HCT116 (cell line): Measurements from ENCODE around the gene ECE1. TPM values are rescaled to one million over a fixed set of nuclear protein-coding genes. Genes with fewer than 3 reads are reported as not detected.

Experiments used
- ATAC-seq: fragments of 200-7000 bp; cut with Tn5 transposase; 2 replicates; pipeline ENCODE4 v1.9.1; 2020; ENCODE audit warnings: mild to moderate bottlenecking, moderate library complexity
- BruUV-seq: library from RNA; stranded (reverse); fragments of 400-500 nt; replicated peaks from 2 replicates; lab custom pipeline; 2021; lab: Mats Ljungman, UMichigan
- CTCF ChIA-PET: fragments of 300-600 bp; sonication (Branson Sonifier 250); formaldehyde crosslinking; loops from one replicate; lab custom pipeline; 2021; ENCODE audit warnings: antibody characterized with exemption; lab: Charles Lee
- POLR2A ChIA-PET: fragments of 300-600, 350-600 bp; sonication (Branson Sonifier 250); formaldehyde crosslinking; loops from one replicate; lab custom pipeline; 2021; ENCODE audit warnings: antibody characterized with exemption; lab: Charles Lee
- RAD21 ChIA-PET, 2 experiments: fragments of 300-600 bp; sonication (Branson Sonifier 250); formaldehyde crosslinking; loops; one replicate each; lab custom pipeline; 2023; ENCODE audit warnings: low total read pairs in 2 of 2; ENCODE audit not compliant: uncharacterized antibody in 2 of 2, unreplicated experiment in 2 of 2, low non-redundant PET in 1 of 2; lab: Charles Lee
- DNase-seq: peaks from one replicate; pipeline ENCODE4 v3.0.0-alpha.2; 2010; ENCODE audit warnings: low read depth, low spot score
- H2AFZ ChIP-seq: fragments of 200-600 bp; shearing (Covaris generic), sonication (generic); 2 replicates; pipeline ENCODE4 v1.6.1; 2017; ENCODE audit warnings: low read depth, mixed run types, mixed read lengths, antibody characterized with exemption, low read length; ENCODE audit not compliant: poor library complexity, severe bottlenecking
- H3K27ac ChIP-seq: 2 replicates; pipeline ENCODE4 v1.5.1; 2012; ENCODE audit warnings: low read depth, low read length
- H3K27me3 ChIP-seq: fragments of 200-600 bp; sonication (generic); 2 replicates; pipeline ENCODE4 v1.6.1; 2016; ENCODE audit warnings: mixed run types, low read length, mixed read lengths; ENCODE audit not compliant: insufficient read depth
- H3K36me3 ChIP-seq, 2 experiments: fragments of 200-500 bp in 1 of 2; fragments of 200-600 bp in 1 of 2; sonication (Bioruptor generic) in 1 of 2; sonication (generic) in 1 of 2; 2 replicates each; pipeline versions ENCODE4 v1.5.1 to v1.6.1; 2014 to 2016; ENCODE audit warnings: low read length in 2 of 2, inconsistent platforms in 1 of 2, mixed read lengths in 1 of 2, mixed run types in 1 of 2; ENCODE audit not compliant: insufficient read depth in 2 of 2, control insufficient read depth in 1 of 2
- H3K4me1 ChIP-seq, 2 experiments: fragments of 200-600 bp in 1 of 2; sonication (generic) in 1 of 2; 2 replicates each; pipeline versions ENCODE4 v1.5.1 to v1.6.1; 2012 to 2017; ENCODE audit warnings: low read length in 2 of 2, inconsistent platforms in 1 of 2, mild to moderate bottlenecking in 1 of 2, mixed read lengths in 1 of 2, mixed run types in 1 of 2, moderate library complexity in 1 of 2; ENCODE audit not compliant: insufficient read depth in 2 of 2, control insufficient read depth in 1 of 2
- H3K4me2 ChIP-seq: fragments of 200-600 bp; sonication (generic); 2 replicates; pipeline ENCODE4 v1.6.1; 2017; ENCODE audit warnings: mixed run types, low read length, mixed read lengths
- H3K4me3 ChIP-seq, 2 experiments: fragments of 200-600 bp in 1 of 2; sonication (generic) in 1 of 2; replicated peaks in 1 of 2; 2 replicates each; pipeline ENCODE4 v1.5.1; 2011 to 2016; ENCODE audit warnings: low read length in 2 of 2, control low read depth in 1 of 2, low read depth in 1 of 2, mild to moderate bottlenecking in 1 of 2, mixed read lengths in 1 of 2, mixed run types in 1 of 2
- H3K79me2 ChIP-seq: fragments of 200-600 bp; sonication (generic); 2 replicates; pipeline ENCODE4 v1.6.1; 2017; ENCODE audit warnings: mild to moderate bottlenecking, mixed run types, low read length, moderate library complexity, mixed read lengths; ENCODE audit not compliant: insufficient read depth
- H3K9ac ChIP-seq: fragments of 200-600 bp; sonication (generic); 2 replicates; pipeline ENCODE4 v1.6.1; 2016; ENCODE audit warnings: low read length, mixed read lengths
- H3K9me2 ChIP-seq: fragments of 200-600 bp; sonication (generic), shearing (Covaris generic); 2 replicates; pipeline ENCODE4 v1.6.1; 2017; ENCODE audit warnings: mixed run types, mild to moderate bottlenecking, moderate library complexity; ENCODE audit not compliant: insufficient read depth
- H3K9me3 ChIP-seq, 2 experiments: fragments of 200-500 bp in 1 of 2; fragments of 200-600 bp in 1 of 2; sonication (Bioruptor generic) in 1 of 2; sonication (generic) in 1 of 2; 2 replicates each; pipeline ENCODE4 v1.6.1; 2014 to 2017; ENCODE audit warnings: low read length in 2 of 2, mixed read lengths in 2 of 2, inconsistent platforms in 1 of 2, low read depth in 1 of 2, mild to moderate bottlenecking in 1 of 2, mixed run types in 1 of 2, moderate library complexity in 1 of 2; ENCODE audit not compliant: control insufficient read depth in 1 of 2, insufficient read depth in 1 of 2
- H4K20me1 ChIP-seq: fragments of 200-600 bp; sonication (generic), shearing (Covaris generic); 2 replicates; pipeline ENCODE4 v1.6.1; 2017; ENCODE audit warnings: mixed run types, mild to moderate bottlenecking, moderate library complexity; ENCODE audit not compliant: insufficient read depth
- EZH2 ChIP-seq: fragments of 200-600 bp; sonication (generic); IDR thresholded peaks from 2 replicates; pipeline ENCODE4 v1.6.1; 2017; ENCODE audit warnings: antibody characterized with exemption, mixed run types
- FOSL1 ChIP-seq: IDR thresholded peaks from 2 replicates; pipeline ENCODE4 v1.6.1; 2012; ENCODE audit warnings: low read depth
- RAD21 ChIP-seq: IDR thresholded peaks from 2 replicates; pipeline ENCODE4 v1.6.1; 2012; ENCODE audit warnings: low read depth, mild to moderate bottlenecking
- YY1 ChIP-seq: IDR thresholded peaks from 2 replicates; pipeline ENCODE4 v1.6.1; 2011; ENCODE audit warnings: low read length, low read depth, moderate library complexity, mild to moderate bottlenecking; ENCODE audit not compliant: insufficient replicate concordance; ENCODE audit errors: extremely low read depth
- ZNF274 ChIP-seq: fragments of 200-500 bp; sonication (Bioruptor generic); IDR thresholded peaks from 2 replicates; pipeline ENCODE4 v1.6.1; 2014; ENCODE audit warnings: mild to moderate bottlenecking, low read depth, low read length, inconsistent platforms
- intact Hi-C: fragments of 100-400 bp; cut with micrococcal nuclease; formaldehyde crosslinking; loops from 2 replicates; pipeline ENCODE4 v1.10.0; 2022
- total RNA-seq: library from RNA; stranded (reverse); gene quantifications from one replicate; pipeline ENCODE4 v1.2.1, GENCODE V29; 2021; ENCODE audit not compliant: unreplicated experiment
- TF ChIP-seq, protein P1 (sequence below), 3 experiments: fragments of 200-600 bp in 1 of 3; sonication (generic) in 1 of 3; IDR thresholded peaks in 2 of 3; conservative IDR thresholded peaks in 1 of 3; 2 replicates each; pipeline ENCODE4 v1.5.1; 2012 to 2017; ENCODE audit warnings: low read depth in 2 of 3, low read length in 2 of 3, antibody characterized with exemption in 1 of 3, borderline replicate concordance in 1 of 3, control low read depth in 1 of 3, mild to moderate bottlenecking in 1 of 3, mixed read lengths in 1 of 3, mixed run types in 1 of 3, moderate library complexity in 1 of 3; ENCODE audit not compliant: insufficient read depth in 1 of 3

The ECE1 gene
- total RNA-seq, 1 experiment from 2014 or later, result 66.8 TPM

DNA sequence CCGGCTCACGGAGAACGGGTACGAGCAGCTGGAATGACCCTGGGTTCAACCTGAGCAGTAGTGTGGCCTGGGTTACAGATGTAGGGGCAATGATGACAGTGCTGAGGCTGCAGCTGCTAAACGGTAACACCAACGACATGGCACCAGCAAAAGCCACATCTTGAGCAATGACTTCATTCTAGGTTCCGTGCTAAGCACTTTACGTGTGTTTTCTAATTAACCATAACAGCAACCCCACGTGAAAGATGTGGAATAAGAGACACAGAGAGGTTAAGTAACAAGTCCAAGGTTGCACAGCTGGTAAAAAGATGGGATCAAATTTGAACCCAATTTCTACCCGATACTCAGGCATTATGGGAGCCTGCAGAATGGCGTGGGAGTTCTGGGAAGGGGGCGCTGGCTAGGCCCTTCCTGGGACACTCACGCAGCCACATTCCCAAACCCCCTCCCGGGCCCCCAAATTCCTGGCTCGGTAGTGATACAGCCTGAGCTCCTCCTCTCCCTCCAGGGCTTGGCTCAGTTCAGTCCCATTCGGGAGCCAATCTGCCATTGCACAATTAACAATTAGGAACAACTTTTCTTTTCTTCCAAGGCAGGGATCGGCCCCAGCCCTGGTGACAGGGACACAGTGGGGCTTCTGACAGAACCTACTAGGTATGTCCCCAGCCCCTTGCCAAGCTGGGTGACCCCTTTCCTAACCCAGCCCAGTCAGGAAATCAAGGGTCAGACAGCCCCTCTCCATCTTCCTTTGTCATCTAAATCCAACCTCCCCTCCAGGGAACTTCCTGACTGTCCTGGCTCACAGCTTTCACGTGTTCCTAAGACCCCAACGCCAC, 23.8 kb upstream of the ECE1 start (continued):
- TF ChIP-seq, protein P1, sequence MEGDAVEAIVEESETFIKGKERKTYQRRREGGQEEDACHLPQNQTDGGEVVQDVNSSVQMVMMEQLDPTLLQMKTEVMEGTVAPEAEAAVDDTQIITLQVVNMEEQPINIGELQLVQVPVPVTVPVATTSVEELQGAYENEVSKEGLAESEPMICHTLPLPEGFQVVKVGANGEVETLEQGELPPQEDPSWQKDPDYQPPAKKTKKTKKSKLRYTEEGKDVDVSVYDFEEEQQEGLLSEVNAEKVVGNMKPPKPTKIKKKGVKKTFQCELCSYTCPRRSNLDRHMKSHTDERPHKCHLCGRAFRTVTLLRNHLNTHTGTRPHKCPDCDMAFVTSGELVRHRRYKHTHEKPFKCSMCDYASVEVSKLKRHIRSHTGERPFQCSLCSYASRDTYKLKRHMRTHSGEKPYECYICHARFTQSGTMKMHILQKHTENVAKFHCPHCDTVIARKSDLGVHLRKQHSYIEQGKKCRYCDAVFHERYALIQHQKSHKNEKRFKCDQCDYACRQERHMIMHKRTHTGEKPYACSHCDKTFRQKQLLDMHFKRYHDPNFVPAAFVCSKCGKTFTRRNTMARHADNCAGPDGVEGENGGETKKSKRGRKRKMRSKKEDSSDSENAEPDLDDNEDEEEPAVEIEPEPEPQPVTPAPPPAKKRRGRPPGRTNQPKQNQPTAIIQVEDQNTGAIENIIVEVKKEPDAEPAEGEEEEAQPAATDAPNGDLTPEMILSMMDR (IDR thresholded peaks at IDR 0.05 in 2 of 3, conservative IDR thresholded peaks at IDR 0.05 in 1 of 3; ENCODE audit: borderline replicate concordance in 1 of 3, insufficient read depth in 1 of 3, low read depth in 2 of 3, low read length in 2 of 3), result no peak
- TF ChIP-seq FOSL1 (no peak), ZNF274 (no peak)

DNA sequence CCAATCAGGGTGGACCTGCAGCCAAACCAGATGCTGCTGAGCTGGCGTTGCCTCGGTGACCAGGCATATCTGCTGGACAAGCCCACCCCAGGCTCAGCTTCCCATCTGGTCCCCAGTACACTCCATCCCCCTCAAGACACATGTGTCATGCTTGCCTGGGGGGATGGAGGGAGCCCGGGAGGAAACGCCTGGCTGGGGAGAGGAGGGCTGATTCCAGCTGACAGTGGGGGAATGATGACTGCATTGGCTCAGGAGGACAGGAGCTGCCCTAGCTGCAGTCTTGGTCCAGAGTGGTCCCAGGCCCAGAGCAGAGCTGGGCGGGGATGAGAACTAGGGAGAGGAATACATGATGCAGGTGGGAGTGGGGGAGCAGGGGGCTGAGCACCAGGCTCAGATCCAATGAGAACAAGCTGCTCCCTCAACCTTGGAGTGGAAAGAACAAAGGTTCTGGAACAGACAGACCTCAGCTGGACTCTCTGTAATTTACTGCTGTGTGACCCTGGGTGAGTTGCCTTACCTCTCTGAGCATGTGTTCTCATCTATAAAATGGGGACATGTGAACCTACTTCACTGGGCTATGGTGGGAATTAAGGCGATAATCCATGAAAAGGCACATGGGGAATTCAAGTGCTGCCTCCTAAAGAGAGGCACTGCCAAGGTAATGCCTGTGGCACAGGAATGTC, 23.1 kb upstream of the ECE1 start:
- H2AFZ ChIP-seq, result no peak overlapping the region
- H3K9ac ChIP-seq, result no peak overlapping the region
- no peaks in the 10 kb centered on the region for H3K36me3 ChIP-seq
- H3K4me2 ChIP-seq, result no peak overlapping the region
- H3K79me2 ChIP-seq, result peaks cover 36% of the 10 kb centered on the region
- no peaks in the 10 kb centered on the region for H3K9me3 ChIP-seq
- no peak for DNase-seq
- RAD21 ChIA-PET, result no interaction called here
- H3K4me3 ChIP-seq, result no peak overlapping the region
- no TSS peak for BruUV-seq
- POLR2A ChIA-PET, result no interaction called here
- intact Hi-C loops, result no loop called here
- CTCF ChIA-PET, result interaction anchor here (1.4 kb wide), 1 partner anchor 43 kb away, joined by 4 read pairs; no protein-coding TSS in a partner anchor
- no peaks in the 10 kb centered on the region for H3K9me2 ChIP-seq
- H4K20me1 ChIP-seq, result no peaks in the 10 kb centered on the region
- TF ChIP-seq EZH2, result no peak
- no peak for TF ChIP-seq FOSL1
- TF ChIP-seq YY1, result no peak
- no peak for TF ChIP-seq RAD21
- H3K27me3 ChIP-seq, result no peaks in the 10 kb centered on the region
- H3K27ac ChIP-seq, result no peak overlapping the region
- no peak for ATAC-seq
- H3K4me1 ChIP-seq, result peaks cover 18 to 32% of the 10 kb centered on the region in 2 experiments; a peak in 2 of 4 replicates
